Mesenchymal stem cell (in vitro differentiated cells and primary cell): ENCODE measurements around the gene RRP15.

Experiments used
- DNase-seq: peaks from one replicate; pipeline ENCODE4 v3.0.0-alpha.2; 2013
- H2AFZ ChIP-seq: one replicate; pipeline ENCODE4 v1.6.1; 2013; ENCODE audit warnings: low read depth, mild to moderate bottlenecking, control low read depth, inconsistent platforms, low read length, moderate library complexity
- H2AK5ac ChIP-seq: 2 replicates; pipeline ENCODE4 v1.6.1; 2013; ENCODE audit warnings: low read length, moderate library complexity, mild to moderate bottlenecking, inconsistent platforms; ENCODE audit not compliant: severe bottlenecking
- H2BK120ac ChIP-seq: one replicate; pipeline ENCODE4 v1.6.1; 2013; ENCODE audit warnings: low read depth, mild to moderate bottlenecking, inconsistent platforms, low read length, moderate library complexity
- H2BK12ac ChIP-seq, 2 experiments: one replicate each; pipeline ENCODE4 v1.6.1; 2013; ENCODE audit warnings: inconsistent platforms in 2 of 2, low read length in 2 of 2, mild to moderate bottlenecking in 2 of 2, moderate library complexity in 2 of 2, control low read depth in 1 of 2
- H2BK15ac ChIP-seq: one replicate; pipeline ENCODE4 v1.6.1; 2013; ENCODE audit warnings: mild to moderate bottlenecking, low read depth, inconsistent platforms; ENCODE audit not compliant: poor library complexity, severe bottlenecking
- H2BK5ac ChIP-seq: 2 replicates; pipeline ENCODE4 v1.6.1; 2013; ENCODE audit warnings: low read depth, mild to moderate bottlenecking, low read length, control low read depth, inconsistent platforms; ENCODE audit not compliant: poor library complexity, severe bottlenecking
- H3K14ac ChIP-seq, 2 experiments: one replicate each; pipeline ENCODE4 v1.6.1; 2013; ENCODE audit warnings: inconsistent platforms in 2 of 2, low read length in 2 of 2, control low read depth in 1 of 2, mild to moderate bottlenecking in 1 of 2, moderate library complexity in 1 of 2
- H3K18ac ChIP-seq, 2 experiments: one replicate each; pipeline ENCODE4 v1.6.1; 2013; ENCODE audit warnings: inconsistent platforms in 2 of 2, low read length in 2 of 2, control low read depth in 1 of 2, low read depth in 1 of 2, mild to moderate bottlenecking in 1 of 2
- H3K23ac ChIP-seq, 2 experiments: one replicate each; pipeline ENCODE4 v1.6.1; 2013; ENCODE audit warnings: inconsistent platforms in 2 of 2, low read length in 2 of 2, mild to moderate bottlenecking in 2 of 2, moderate library complexity in 2 of 2, control low read depth in 1 of 2
- H3K27ac ChIP-seq: 2 replicates; pipeline ENCODE4 v1.5.1; 2013; ENCODE audit warnings: mild to moderate bottlenecking, moderate library complexity, low read length, control low read depth, inconsistent platforms; ENCODE audit not compliant: poor library complexity, severe bottlenecking
- H3K27me3 ChIP-seq, 2 experiments: 2 replicates each; pipeline versions ENCODE4 v1.6.1 to v1.7.0; 2013; ENCODE audit warnings: low read length in 2 of 2, mild to moderate bottlenecking in 2 of 2, moderate library complexity in 2 of 2, control low read depth in 1 of 2, inconsistent platforms in 1 of 2; ENCODE audit not compliant: control insufficient read depth in 1 of 2, insufficient read depth in 1 of 2
- H3K36me3 ChIP-seq, 2 experiments: 2 replicates each; pipeline versions ENCODE4 v1.6.1 to v1.7.0; 2013; ENCODE audit warnings: low read length in 2 of 2, control low read depth in 1 of 2, inconsistent platforms in 1 of 2, low read depth in 1 of 2, mild to moderate bottlenecking in 1 of 2; ENCODE audit not compliant: insufficient read depth in 2 of 2, control insufficient read depth in 1 of 2
- H3K4ac ChIP-seq, 2 experiments: one replicate each; pipeline ENCODE4 v1.6.1; 2013; ENCODE audit warnings: inconsistent platforms in 2 of 2, low read length in 2 of 2, mild to moderate bottlenecking in 2 of 2, moderate library complexity in 2 of 2, control low read depth in 1 of 2, low read depth in 1 of 2
- H3K4me1 ChIP-seq: 2 replicates; pipeline ENCODE4 v1.6.1; 2013; ENCODE audit warnings: low read depth, low read length, control low read depth; ENCODE audit not compliant: control insufficient read depth, insufficient read depth
- H3K4me2 ChIP-seq: 2 replicates; pipeline ENCODE4 v1.6.1; 2013; ENCODE audit warnings: low read length, mild to moderate bottlenecking, inconsistent platforms; ENCODE audit not compliant: poor library complexity, severe bottlenecking
- H3K4me3 ChIP-seq, 2 experiments: 2 replicates each; pipeline versions ENCODE4 v1.5.1 to v1.7.0; 2013; ENCODE audit warnings: low read length in 2 of 2, mild to moderate bottlenecking in 2 of 2, control low read depth in 1 of 2, low read depth in 1 of 2; ENCODE audit not compliant: insufficient read depth in 1 of 2
- H3K79me1 ChIP-seq: replicated peaks from 2 replicates; pipeline ENCODE4 v1.6.1; 2013; ENCODE audit warnings: mild to moderate bottlenecking, control low read depth, low read length, inconsistent platforms; ENCODE audit not compliant: poor library complexity, severe bottlenecking
- H3K9ac ChIP-seq: 2 replicates; pipeline ENCODE4 v1.7.0; 2013; ENCODE audit warnings: mild to moderate bottlenecking, low read length, moderate library complexity
- H3K9me3 ChIP-seq: 2 replicates; pipeline ENCODE4 v1.7.0; 2013; ENCODE audit warnings: mild to moderate bottlenecking, low read length; ENCODE audit not compliant: control insufficient read depth
- H4K8ac ChIP-seq: one replicate; pipeline ENCODE4 v1.6.1; 2013; ENCODE audit warnings: inconsistent platforms, mild to moderate bottlenecking, low read length, moderate library complexity
- H4K91ac ChIP-seq: one replicate; pipeline ENCODE4 v1.6.1; 2013; ENCODE audit warnings: mild to moderate bottlenecking, low read length, inconsistent platforms
- WGBS: methylation state at CpG from one replicate; pipeline ENCODE4 v1.1.7; 2013; ENCODE audit warnings: mixed read lengths; 5-methylcytosine and 5-hydroxymethylcytosine counted together

Gene RRP15

GRCh38 chr1:218368686-218369085 is 83.6 kb downstream of the RRP15 start:
- no peaks in the 10 kb centered on the region for H3K79me1 ChIP-seq
- H2AK5ac ChIP-seq = peak overlapping the region; percentile 35
- H3K36me3 ChIP-seq = peaks cover 0 to 33% of the 10 kb centered on the region in 2 experiments
- no peak overlapping the region for H3K4ac ChIP-seq
- H2BK15ac ChIP-seq = no peak overlapping the region
- no peak overlapping the region for H2BK5ac ChIP-seq
- H3K18ac ChIP-seq = no peak overlapping the region
- H3K27me3 ChIP-seq = no peaks in the 10 kb centered on the region
- H3K27ac ChIP-seq = peak overlapping the region; percentile 52
- no peak overlapping the region for H2BK12ac ChIP-seq
- H4K91ac ChIP-seq = no peak overlapping the region
- H3K23ac ChIP-seq = no peak overlapping the region
- H3K4me3 ChIP-seq = no peak overlapping the region
- no peak overlapping the region for H3K4me2 ChIP-seq
- H3K9me3 ChIP-seq = no peaks in the 10 kb centered on the region
- no peak overlapping the region for H3K14ac ChIP-seq
- no peak overlapping the region for H2BK120ac ChIP-seq
- DNase-seq = no peak
- H2AFZ ChIP-seq = no peak overlapping the region
- H3K4me1 ChIP-seq = peaks cover 33% of the 10 kb centered on the region
- no peak overlapping the region for H4K8ac ChIP-seq
- 95% methylated on average over 7 of the region's 7 CpGs for WGBS
- H3K9ac ChIP-seq = no peak overlapping the region

GRCh38 chr1:218369688-218370511 is 84.8 kb downstream of the RRP15 start:
- H2BK120ac ChIP-seq = peak overlapping the region; percentile 55
- peak overlapping the region; percentile 3 to 91 for H3K4ac ChIP-seq
- WGBS = 64% methylated on average over 2 of the region's 2 CpGs
- no peak overlapping the region for H2AFZ ChIP-seq
- H3K18ac ChIP-seq = peak overlapping the region; percentile 81 to 91
- H3K36me3 ChIP-seq = peaks cover 0 to 30% of the 10 kb centered on the region in 2 experiments
- H2BK12ac ChIP-seq = peak overlapping the region; percentile 60 to 80
- no peaks in the 10 kb centered on the region for H3K79me1 ChIP-seq
- no peak overlapping the region for H3K4me2 ChIP-seq
- no peak overlapping the region for H3K23ac ChIP-seq
- peak overlapping the region; percentile 38 for H3K27ac ChIP-seq
- no peak overlapping the region for H3K4me3 ChIP-seq
- no peak overlapping the region for H3K14ac ChIP-seq
- H2BK15ac ChIP-seq = no peak overlapping the region
- H3K4me1 ChIP-seq = peaks cover 33% of the 10 kb centered on the region
- no peaks in the 10 kb centered on the region for H3K27me3 ChIP-seq
- peak overlapping the region; percentile 10 for H3K9ac ChIP-seq
- peak overlapping the region; percentile 55 for H4K8ac ChIP-seq
- peak overlapping the region; percentile 23 for H2AK5ac ChIP-seq
- H2BK5ac ChIP-seq = peak overlapping the region; percentile 69
- no peaks in the 10 kb centered on the region for H3K9me3 ChIP-seq
- peak; percentile 94 for DNase-seq
- peak overlapping the region; percentile 18 for H4K91ac ChIP-seq

GRCh38 chr1:218371927-218372672 is 87.0 kb downstream of the RRP15 start:
- no peaks in the 10 kb centered on the region for H3K79me1 ChIP-seq
- H3K4ac ChIP-seq = no peak overlapping the region
- H3K4me3 ChIP-seq = no peak overlapping the region
- peak overlapping the region; percentile 27 for H2AK5ac ChIP-seq
- no peak overlapping the region for H3K23ac ChIP-seq
- H2BK12ac ChIP-seq = peak overlapping the region in 1 of 2 experiments; percentile 37
- H3K27me3 ChIP-seq = no peaks in the 10 kb centered on the region
- H2AFZ ChIP-seq = no peak overlapping the region
- no peak overlapping the region for H3K14ac ChIP-seq
- no peak overlapping the region for H3K4me2 ChIP-seq
- peaks cover 23% of the 10 kb centered on the region for H3K4me1 ChIP-seq
- peak; percentile 68 for DNase-seq
- H3K18ac ChIP-seq = peak overlapping the region; percentile 2 to 67
- no peak overlapping the region for H3K9ac ChIP-seq
- no peak overlapping the region for H4K8ac ChIP-seq
- no peak overlapping the region for H4K91ac ChIP-seq
- 60% methylated on average over 8 of the region's 8 CpGs for WGBS
- H3K36me3 ChIP-seq = peaks cover 0 to 20% of the 10 kb centered on the region in 2 experiments
- H3K27ac ChIP-seq = no peak overlapping the region
- no peak overlapping the region for H2BK5ac ChIP-seq
- peak overlapping the region; percentile 52 for H2BK120ac ChIP-seq
- no peak overlapping the region for H2BK15ac ChIP-seq
- H3K9me3 ChIP-seq = no peaks in the 10 kb centered on the region
